PC-3 (cell line): ENCODE results near the gene TMEM178B.

ENCODE experiments used
- EZH2 ChIP-seq: fragments of 300-600 bp; sonication (generic); IDR thresholded peaks from one replicate; pipeline ENCODE4 v1.6.1; 2017; ENCODE audit warnings: antibody characterized with exemption, mild to moderate bottlenecking, low read length; ENCODE audit not compliant: unreplicated experiment
- TF ChIP-seq, protein P1 (sequence below): fragments of 300-600 bp; sonication (generic); conservative IDR thresholded peaks from 2 replicates; pipeline ENCODE4 v1.5.1; 2017; ENCODE audit warnings: antibody characterized with exemption, low read depth, mild to moderate bottlenecking, low read length

DNA sequence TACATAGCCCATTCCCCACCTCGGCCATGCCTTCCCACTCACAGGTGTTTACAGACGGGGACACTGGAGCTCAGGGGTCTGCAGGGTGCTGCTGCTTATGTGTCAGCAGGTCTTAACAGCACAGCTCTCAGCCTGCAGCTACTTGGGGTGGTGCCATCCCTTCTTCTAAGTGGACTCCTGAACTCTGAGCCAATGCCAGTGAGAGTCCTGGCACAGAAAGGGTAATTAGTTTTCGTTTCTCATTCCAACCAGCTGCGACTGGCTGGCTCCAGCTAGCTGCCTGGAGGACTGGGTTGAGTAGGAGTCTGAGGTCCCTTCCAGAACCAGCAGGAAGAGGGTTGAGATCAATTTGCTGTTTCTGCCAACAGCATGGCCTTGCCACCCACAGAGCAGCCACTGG, 389.1 kb downstream of the TMEM178B start:
- TF ChIP-seq, protein P1, sequence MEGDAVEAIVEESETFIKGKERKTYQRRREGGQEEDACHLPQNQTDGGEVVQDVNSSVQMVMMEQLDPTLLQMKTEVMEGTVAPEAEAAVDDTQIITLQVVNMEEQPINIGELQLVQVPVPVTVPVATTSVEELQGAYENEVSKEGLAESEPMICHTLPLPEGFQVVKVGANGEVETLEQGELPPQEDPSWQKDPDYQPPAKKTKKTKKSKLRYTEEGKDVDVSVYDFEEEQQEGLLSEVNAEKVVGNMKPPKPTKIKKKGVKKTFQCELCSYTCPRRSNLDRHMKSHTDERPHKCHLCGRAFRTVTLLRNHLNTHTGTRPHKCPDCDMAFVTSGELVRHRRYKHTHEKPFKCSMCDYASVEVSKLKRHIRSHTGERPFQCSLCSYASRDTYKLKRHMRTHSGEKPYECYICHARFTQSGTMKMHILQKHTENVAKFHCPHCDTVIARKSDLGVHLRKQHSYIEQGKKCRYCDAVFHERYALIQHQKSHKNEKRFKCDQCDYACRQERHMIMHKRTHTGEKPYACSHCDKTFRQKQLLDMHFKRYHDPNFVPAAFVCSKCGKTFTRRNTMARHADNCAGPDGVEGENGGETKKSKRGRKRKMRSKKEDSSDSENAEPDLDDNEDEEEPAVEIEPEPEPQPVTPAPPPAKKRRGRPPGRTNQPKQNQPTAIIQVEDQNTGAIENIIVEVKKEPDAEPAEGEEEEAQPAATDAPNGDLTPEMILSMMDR: no peak
- no peak for TF ChIP-seq EZH2
